ENCODE measurements around the gene DTD1.

Gene DTD1

DNA sequence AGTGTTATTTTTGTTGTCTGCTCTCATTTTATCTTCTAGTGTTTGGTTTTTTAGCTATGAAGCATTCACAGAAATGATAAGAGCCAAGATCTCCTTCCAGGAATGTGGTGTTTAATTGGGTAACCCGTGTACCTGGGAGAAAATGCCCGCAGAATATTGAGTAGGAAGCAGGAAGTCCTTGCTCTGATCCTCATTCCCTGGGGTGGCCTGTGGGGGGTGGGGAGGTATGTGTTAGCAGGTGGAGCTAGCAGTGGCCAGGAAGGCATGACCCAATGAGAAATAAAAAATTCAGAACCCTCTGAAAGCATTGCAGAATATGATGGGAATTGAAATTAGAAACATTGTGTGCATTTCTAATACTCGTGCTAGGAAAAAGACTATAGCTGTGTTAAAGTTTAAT, 100.8 kb downstream of the DTD1 start:
- TF ChIP-seq, protein P1, sequence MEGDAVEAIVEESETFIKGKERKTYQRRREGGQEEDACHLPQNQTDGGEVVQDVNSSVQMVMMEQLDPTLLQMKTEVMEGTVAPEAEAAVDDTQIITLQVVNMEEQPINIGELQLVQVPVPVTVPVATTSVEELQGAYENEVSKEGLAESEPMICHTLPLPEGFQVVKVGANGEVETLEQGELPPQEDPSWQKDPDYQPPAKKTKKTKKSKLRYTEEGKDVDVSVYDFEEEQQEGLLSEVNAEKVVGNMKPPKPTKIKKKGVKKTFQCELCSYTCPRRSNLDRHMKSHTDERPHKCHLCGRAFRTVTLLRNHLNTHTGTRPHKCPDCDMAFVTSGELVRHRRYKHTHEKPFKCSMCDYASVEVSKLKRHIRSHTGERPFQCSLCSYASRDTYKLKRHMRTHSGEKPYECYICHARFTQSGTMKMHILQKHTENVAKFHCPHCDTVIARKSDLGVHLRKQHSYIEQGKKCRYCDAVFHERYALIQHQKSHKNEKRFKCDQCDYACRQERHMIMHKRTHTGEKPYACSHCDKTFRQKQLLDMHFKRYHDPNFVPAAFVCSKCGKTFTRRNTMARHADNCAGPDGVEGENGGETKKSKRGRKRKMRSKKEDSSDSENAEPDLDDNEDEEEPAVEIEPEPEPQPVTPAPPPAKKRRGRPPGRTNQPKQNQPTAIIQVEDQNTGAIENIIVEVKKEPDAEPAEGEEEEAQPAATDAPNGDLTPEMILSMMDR (conservative IDR thresholded peaks at IDR 0.05; ENCODE audit: control insufficient read depth, insufficient read depth, low read depth, low read length), result no peak
- DNase-seq (ENCODE audit: low read depth), result no peak
- H3K4me3 ChIP-seq (ENCODE audit: control insufficient read depth, low read depth, low read length), result no peak overlapping the region

DNA sequence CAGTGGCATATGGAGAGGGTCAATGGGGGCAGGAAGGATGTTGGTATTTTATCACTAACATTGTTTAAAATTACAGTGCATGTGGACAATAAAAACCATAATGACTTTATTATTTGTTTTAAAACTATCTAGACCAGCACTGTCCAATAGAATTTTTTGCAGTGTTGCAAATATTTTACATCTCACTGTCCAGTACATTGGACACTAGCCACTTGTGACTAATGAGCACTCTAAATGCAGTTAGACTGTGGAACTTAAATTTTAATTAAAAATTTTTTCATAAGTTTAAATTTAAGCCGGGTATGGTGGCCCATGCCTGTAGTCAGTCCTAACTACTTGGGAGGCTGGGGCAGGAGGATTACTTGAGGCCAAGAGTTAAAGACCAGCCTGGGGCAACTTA, 101.7 kb downstream of the DTD1 start:
- TF ChIP-seq, protein P1 (conservative IDR thresholded peaks at IDR 0.05; ENCODE audit: control insufficient read depth, insufficient read depth, low read depth, low read length), result no peak
- H3K4me3 ChIP-seq (ENCODE audit: control insufficient read depth, low read depth, low read length), result no peak overlapping the region
- DNase-seq (ENCODE audit: low read depth), result no peak

DNA sequence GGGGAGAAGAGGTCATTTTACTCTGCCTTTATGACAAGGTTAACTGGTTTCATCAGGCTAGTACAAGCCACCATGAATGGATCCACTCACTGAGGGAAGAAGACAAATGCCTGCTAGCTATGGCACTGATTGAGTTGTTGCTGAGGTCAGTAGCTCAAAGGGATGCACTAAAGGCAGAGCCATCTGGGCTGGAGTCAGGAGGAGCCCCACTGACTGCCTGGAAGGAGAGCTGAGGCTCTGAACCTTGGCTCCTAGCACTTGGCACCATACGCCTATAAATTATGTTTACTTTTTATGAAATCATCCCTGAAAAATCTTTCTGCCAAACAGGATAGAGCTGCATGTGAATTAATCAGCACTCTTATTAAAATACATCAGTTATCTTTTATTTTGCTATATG, 104.6 kb downstream of the DTD1 start:
- H3K4me3 ChIP-seq (ENCODE audit: control insufficient read depth, low read depth, low read length), result no peak overlapping the region
- TF ChIP-seq, protein P1 (conservative IDR thresholded peaks at IDR 0.05; ENCODE audit: control insufficient read depth, insufficient read depth, low read depth, low read length), result no peak
- DNase-seq (ENCODE audit: low read depth), result peak; percentile 29

DNA sequence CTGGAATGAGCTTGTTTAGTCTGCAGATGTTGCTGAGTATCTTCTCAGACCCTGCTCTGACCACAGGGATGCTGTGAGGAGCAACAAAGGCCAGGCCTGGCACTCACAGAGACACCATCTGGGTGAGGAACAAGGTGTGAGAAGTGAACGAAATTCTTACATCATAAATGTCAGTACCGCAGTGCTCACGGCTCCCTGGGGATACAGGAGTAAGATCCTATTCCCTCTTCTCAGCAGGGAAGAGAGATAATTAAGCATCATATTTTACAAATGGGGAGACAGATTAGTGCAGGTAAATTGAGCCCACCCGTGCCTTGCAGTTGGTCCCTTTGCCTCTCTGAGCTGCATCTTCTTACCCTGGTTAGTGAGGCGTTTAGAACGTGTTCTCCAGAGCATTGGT, 106.2 kb downstream of the DTD1 start:
- no peak for DNase-seq (ENCODE audit: low read depth)
- TF ChIP-seq, protein P1 (conservative IDR thresholded peaks at IDR 0.05; ENCODE audit: control insufficient read depth, insufficient read depth, low read depth, low read length), result no peak
- no peak overlapping the region for H3K4me3 ChIP-seq (ENCODE audit: control insufficient read depth, low read depth, low read length)

DNA sequence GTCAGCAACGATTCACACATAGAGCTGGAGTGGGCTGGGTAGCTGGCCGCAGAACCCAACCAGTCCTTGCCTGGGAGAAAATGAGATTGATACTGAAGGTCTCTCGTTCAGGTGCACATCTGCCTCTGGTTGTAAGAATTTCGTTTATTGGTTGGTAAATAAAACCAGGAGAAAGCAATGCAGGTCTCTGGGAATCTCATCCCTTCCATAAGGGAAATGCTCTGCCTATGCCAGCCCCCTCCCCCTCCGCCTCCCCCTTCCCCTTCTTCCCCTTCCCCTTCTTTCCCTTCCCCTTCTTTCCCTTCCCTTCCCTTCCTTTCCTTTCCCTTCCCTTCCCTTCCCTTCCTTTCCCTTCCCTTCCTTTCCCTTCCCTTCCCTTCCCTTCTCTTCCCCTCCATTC, 107.3 kb downstream of the DTD1 start:
- H3K4me3 ChIP-seq (ENCODE audit: control insufficient read depth, low read depth, low read length), result no peak overlapping the region
- TF ChIP-seq, protein P1 (conservative IDR thresholded peaks at IDR 0.05; ENCODE audit: control insufficient read depth, insufficient read depth, low read depth, low read length), result no peak
- no peak for DNase-seq (ENCODE audit: low read depth)

DNA sequence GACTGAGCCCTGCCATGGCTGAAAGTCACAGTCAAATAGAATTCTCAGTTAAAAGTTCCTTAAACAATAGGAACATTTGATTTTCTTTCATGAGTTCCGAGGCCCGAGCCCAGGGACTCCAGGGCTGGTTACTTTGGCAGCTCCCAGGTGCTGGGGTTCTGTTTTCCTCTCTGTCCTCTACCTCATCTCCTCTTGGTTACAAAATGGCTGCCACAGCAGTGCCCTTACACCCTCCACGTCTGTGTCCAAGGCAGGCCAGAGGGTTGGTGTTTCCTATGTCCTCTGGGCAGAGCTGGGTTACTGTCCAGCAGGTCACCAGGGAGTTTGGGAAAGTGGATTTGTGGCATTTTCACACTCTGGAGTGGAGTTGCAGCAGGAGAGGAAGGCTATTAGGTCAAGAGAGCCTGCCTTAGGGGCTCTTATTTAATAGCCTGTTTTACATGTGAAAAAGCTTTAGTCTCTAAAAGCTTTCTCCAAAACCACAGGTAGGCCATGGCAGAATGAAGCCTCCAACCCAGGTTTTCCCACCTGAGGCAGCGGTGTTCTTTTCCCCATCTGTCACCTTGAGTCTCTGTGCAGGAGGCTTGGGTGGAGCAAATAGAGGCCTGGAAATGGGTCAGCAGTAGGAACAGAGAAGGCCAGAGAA, 111.0 kb downstream of the DTD1 start:
- H3K4me3 ChIP-seq (ENCODE audit: control insufficient read depth, low read depth, low read length), result no peak overlapping the region
- TF ChIP-seq, protein P1 (conservative IDR thresholded peaks at IDR 0.05; ENCODE audit: control insufficient read depth, insufficient read depth, low read depth, low read length), result no peak
- no peak for DNase-seq (ENCODE audit: low read depth)

DNA sequence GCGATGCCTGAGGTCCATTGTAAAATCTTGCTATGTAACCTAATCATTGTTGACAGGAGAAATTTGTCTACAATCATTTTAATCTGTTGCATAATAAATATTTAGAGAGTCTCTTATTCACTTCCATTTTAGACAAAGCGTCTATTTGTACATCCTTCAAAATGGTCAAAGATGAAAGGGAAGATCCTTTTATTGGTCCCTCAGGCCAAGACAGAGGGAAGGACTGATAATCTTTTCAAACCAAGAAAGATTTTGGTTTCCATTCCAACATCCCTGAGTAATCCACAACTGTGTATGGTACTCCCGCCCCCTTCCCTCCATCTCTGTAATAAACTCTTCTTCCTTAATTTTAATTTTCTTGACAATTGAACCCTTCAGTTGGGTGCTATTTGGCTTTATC, 114.1 kb downstream of the DTD1 start:
- no peak for DNase-seq (ENCODE audit: low read depth)
- TF ChIP-seq, protein P1 (conservative IDR thresholded peaks at IDR 0.05; ENCODE audit: control insufficient read depth, insufficient read depth, low read depth, low read length), result no peak
- no peak overlapping the region for H3K4me3 ChIP-seq (ENCODE audit: control insufficient read depth, low read depth, low read length)
